AG04450 (cell line): Measurements from ENCODE around the gene CBX6. TPM values are rescaled to one million over a fixed set of nuclear protein-coding genes. Genes with fewer than 3 reads are reported as not detected.

Source experiments
- CTCF ChIA-PET: fragments of 300-600, 350-600 bp; formaldehyde crosslinking; extraction: SDS; loops from one replicate; lab custom pipeline; 2022; ENCODE audit warnings: antibody characterized with exemption, inconsistent platforms; lab: Charles Lee
- POLR2A ChIA-PET: fragments of 350-600 bp; formaldehyde crosslinking; extraction: SDS; loops from one replicate; lab custom pipeline; 2021; ENCODE audit warnings: antibody characterized with exemption, inconsistent platforms; lab: Yijun Ruan, JAX
- DNase-seq: peaks from one replicate; pipeline ENCODE4 v3.0.0-alpha.2; 2011; ENCODE audit warnings: low read depth, low spot score
- H3K27ac ChIP-seq: one replicate; pipeline ENCODE4 v1.5.1; 2012; ENCODE audit warnings: low read depth, low read length, control low read depth
- H3K27me3 ChIP-seq: one replicate; pipeline ENCODE4 v1.6.0; 2012; ENCODE audit warnings: low read length; ENCODE audit not compliant: control insufficient read depth, insufficient read depth
- H3K4me3 ChIP-seq: 2 replicates; pipeline ENCODE4 v1.5.1; 2011; ENCODE audit warnings: mild to moderate bottlenecking, low read depth, low read length, control low read depth
- H3K9me3 ChIP-seq: 2 replicates; pipeline ENCODE4 v1.5.1; 2012; ENCODE audit warnings: low read length; ENCODE audit not compliant: control insufficient read depth, insufficient read depth
- polyA minus RNA-seq: library from RNA; depleted of rRNA, polyadenylated mRNA; stranded (reverse); fragments of >200 nt; gene quantifications from 2 replicates; pipeline ENCODE4 v1.2.3, GENCODE V29; 2011; rRNA and poly(A)+ RNA removed
- polyA plus RNA-seq: library from polyadenylated mRNA; depleted of rRNA; stranded (reverse); fragments of >200 nt; gene quantifications from 2 replicates; pipeline ENCODE4 v1.2.3, GENCODE V29; 2011; rRNA removed
- TF ChIP-seq, protein P1 (sequence below): IDR thresholded peaks from 2 replicates; pipeline ENCODE4 v1.5.1; 2011; ENCODE audit warnings: low read depth, low read length, control low read depth, inconsistent platforms

The CBX6 gene
- polyA plus RNA-seq: 14.7 and 19.8 TPM in 2 replicates
- polyA minus RNA-seq: 57.6 and 66.9 TPM in 2 replicates

DNA sequence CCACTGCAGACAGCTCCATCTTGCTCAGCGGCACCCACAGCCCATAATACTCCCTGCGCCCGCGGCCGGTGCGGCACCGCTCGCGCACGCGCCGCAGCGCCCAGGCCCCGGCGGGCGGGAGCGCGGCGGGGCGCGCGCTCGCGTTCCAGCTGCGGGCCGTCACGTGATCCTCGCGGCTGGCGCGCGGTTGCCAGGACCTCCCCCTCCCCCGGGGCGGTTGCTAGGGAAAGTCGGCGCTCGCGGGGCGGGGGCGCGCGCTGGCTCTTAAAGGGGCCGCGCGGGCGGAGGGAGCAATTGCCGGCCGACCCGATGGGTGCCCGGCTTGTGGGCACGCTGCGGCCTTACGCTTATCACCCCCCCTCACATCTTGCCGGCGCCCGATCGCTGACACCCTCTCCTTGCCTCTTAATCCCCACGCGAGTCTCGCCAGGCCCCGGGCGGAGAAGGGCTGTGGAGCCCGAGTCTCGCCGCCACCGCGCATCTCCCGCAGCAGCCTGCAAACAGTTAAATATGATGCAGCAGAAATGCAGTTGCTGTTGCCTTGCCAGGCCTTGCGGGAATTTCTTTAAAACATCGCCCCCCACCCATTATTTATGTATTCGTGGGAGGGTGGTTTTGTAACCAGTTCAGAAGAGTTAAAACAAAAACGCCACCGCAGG lies at the start of gene CBX6:
Gene CBX6 (minus strand): TSS at position 45 of the 659 bp plus-strand sequence. CDS start 26 bp downstream, at position 19.
- ChIA-PET CTCF (interaction anchor here (4.6 kb wide), 1 partner anchor 132 kb away, joined by 109 read pairs; no protein-coding TSS in a partner anchor), POLR2A (interaction anchor here (0.6 to 1.3 kb wide), 4 partner anchors 52 to 439 kb away, joined by 3 to 10 read pairs (median 4); no protein-coding TSS in a partner anchor)
- TF ChIP-seq, protein P1, sequence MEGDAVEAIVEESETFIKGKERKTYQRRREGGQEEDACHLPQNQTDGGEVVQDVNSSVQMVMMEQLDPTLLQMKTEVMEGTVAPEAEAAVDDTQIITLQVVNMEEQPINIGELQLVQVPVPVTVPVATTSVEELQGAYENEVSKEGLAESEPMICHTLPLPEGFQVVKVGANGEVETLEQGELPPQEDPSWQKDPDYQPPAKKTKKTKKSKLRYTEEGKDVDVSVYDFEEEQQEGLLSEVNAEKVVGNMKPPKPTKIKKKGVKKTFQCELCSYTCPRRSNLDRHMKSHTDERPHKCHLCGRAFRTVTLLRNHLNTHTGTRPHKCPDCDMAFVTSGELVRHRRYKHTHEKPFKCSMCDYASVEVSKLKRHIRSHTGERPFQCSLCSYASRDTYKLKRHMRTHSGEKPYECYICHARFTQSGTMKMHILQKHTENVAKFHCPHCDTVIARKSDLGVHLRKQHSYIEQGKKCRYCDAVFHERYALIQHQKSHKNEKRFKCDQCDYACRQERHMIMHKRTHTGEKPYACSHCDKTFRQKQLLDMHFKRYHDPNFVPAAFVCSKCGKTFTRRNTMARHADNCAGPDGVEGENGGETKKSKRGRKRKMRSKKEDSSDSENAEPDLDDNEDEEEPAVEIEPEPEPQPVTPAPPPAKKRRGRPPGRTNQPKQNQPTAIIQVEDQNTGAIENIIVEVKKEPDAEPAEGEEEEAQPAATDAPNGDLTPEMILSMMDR: no peak
- no peaks in the 10 kb centered on the region; the same call in 1 of the 2 replicates for H3K9me3 ChIP-seq
- H3K27me3 ChIP-seq: peaks cover 3% of the 10 kb centered on the region
- H3K4me3 ChIP-seq: peak within 1 kb of the TSS; percentile 78
- H3K27ac ChIP-seq: peak within 1 kb of the TSS; percentile 88
- DNase-seq: peak; percentile 63

DNA sequence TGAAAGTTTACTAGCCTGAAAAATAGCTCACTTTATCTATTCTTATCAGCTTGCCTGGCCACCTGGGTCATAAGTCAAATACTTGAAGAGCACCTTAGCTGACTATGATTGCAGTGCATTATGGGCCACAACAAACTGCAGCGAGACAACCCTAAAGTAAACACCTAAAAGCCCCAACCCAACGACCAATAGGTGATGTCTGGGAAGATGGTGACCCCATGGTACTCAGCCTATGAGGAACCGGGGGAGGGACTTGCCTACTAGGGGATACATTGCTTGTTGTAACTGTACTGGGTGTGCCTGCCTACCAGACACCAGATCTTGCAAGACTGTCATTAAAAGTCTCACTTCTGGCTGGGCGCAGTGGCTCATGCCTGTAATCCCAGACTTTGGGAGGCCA lies 49.8 kb upstream of the CBX6 start:
- no peak for DNase-seq
- TF ChIP-seq, protein P1: no peak
- ChIA-PET POLR2A (no interaction called here), CTCF (no interaction called here)
- no peak overlapping the region for H3K27ac ChIP-seq
- no peaks in the 10 kb centered on the region for H3K9me3 ChIP-seq
- H3K4me3 ChIP-seq: no peak overlapping the region
- peaks cover 8% of the 10 kb centered on the region for H3K27me3 ChIP-seq

DNA sequence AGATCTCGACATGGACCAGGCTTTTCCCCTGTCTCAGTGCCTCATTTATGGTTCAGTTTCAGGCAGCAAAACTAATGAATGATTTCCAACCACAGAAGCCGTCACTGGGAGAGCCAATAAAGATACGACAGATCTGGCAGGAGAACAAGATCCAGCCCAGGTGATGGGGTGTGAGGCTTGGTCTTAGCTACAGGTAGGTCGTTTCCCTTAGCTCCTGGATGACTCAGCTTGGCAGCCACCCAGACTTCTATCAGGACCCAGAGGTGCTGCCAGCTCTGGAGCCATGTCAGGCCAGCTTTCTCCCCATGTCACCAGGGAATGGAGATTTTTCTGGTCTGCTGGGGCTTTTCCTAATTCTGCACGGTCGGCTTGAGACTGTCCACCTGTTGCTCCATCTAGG lies 49.1 kb upstream of the CBX6 start:
- no peak for DNase-seq
- H3K9me3 ChIP-seq: no peaks in the 10 kb centered on the region
- H3K27ac ChIP-seq: no peak overlapping the region
- ChIA-PET CTCF (no interaction called here), POLR2A (no interaction called here)
- TF ChIP-seq, protein P1: no peak
- no peak overlapping the region for H3K4me3 ChIP-seq
- H3K27me3 ChIP-seq: peaks cover 15% of the 10 kb centered on the region

DNA sequence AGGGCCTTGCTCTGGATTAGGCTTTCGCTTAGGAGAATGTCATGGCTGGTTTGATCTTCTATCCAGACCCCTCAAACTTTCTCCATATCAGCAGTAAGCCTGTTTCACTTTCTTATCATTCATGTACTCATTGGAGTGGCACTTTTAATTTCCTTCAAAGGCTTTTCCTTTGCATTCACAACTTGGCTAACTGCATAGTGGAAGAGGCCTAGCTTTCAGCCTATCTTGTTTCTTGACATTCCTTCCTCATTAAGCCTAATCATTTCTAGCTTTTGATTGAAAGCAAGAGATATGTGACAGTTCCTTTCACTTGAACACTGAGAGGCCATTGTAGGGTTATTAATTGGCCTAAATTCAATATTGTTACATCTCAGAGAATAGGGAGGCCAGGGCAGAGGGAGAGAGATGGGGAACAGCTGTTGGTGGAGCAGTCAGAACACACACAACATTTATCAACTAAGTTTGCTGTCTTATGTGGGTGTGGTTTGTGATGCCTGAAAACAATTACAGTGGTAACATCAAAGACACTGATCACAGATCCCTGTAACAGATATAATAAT lies 47.7 kb upstream of the CBX6 start:
- Histone ChIP-seq H3K4me3 (no peak overlapping the region), H3K9me3 (no peaks in the 10 kb centered on the region), H3K27me3 (peaks cover 22% of the 10 kb centered on the region), H3K27ac (no peak overlapping the region)
- POLR2A ChIA-PET: no interaction called here
- DNase-seq: no peak
- CTCF ChIA-PET: no interaction called here
- TF ChIP-seq, protein P1: no peak

DNA sequence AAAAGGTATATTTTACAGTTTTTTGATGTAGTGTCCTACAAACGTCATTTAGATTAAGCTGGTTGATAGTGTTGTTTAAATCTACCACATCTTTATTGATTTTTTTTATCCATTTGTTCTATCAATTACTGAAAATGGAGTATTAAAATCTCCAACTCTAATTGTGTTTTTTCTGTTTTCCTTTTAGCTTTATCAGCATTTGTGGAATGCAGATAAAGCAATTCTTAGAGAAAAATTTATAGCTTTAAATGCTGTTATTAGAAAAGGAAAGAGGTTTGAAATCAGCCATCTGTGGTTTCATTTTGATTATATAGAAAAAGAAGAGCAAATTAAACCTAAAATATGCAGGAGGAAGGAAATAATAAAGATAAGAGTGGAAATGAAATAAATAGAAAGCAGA lies 39.4 kb upstream of the CBX6 start:
- H3K27me3 ChIP-seq: peaks cover 17% of the 10 kb centered on the region
- ChIA-PET POLR2A (no interaction called here), CTCF (interaction anchor here (1.0 kb wide), 1 partner anchor 16 kb away, joined by 3 read pairs; no protein-coding TSS in a partner anchor)
- TF ChIP-seq, protein P1: no peak
- no peaks in the 10 kb centered on the region; the same call in 1 of the 2 replicates for H3K9me3 ChIP-seq
- H3K4me3 ChIP-seq: no peak overlapping the region
- H3K27ac ChIP-seq: no peak overlapping the region
- DNase-seq: no peak
